ENCODE data around the gene ORM1. TPM values are rescaled to one million over a fixed set of nuclear protein-coding genes. Genes with fewer than 3 reads are reported as not detected.

The ORM1 gene
- total RNA-seq, 3 donors from 2014 or later: 8.3 TPM; not detected in 2

DNA sequence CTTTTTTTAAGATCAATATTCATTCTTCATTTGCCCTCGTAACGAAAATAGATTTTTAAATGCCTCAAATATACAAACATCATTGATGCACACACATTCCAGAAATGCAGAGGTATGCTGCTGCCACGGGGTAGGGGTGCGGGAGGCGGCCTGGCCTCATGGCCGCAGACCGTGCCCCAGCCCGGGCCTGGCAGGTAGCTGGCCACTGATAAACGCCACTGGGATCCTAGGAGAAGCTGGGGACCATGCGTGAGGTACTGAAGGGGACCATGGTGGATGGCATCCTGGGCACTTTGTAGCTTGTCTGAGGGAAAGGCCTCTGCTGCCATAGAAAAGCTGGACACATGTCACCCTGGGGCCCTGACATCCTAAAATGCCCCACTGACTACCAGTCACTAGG is 13.3 kb downstream of the ORM1 start:
- no peaks in the 10 kb centered on the region for H3K4me1 ChIP-seq
- no peaks in the 10 kb centered on the region for H3K36me3 ChIP-seq
- no peak for DNase-seq (ENCODE audit: low spot score in 2 of 2)
- no peak for TF ChIP-seq POLR2AphosphoS5 (IDR thresholded peaks at IDR 0.05)
- TF ChIP-seq, protein P1, sequence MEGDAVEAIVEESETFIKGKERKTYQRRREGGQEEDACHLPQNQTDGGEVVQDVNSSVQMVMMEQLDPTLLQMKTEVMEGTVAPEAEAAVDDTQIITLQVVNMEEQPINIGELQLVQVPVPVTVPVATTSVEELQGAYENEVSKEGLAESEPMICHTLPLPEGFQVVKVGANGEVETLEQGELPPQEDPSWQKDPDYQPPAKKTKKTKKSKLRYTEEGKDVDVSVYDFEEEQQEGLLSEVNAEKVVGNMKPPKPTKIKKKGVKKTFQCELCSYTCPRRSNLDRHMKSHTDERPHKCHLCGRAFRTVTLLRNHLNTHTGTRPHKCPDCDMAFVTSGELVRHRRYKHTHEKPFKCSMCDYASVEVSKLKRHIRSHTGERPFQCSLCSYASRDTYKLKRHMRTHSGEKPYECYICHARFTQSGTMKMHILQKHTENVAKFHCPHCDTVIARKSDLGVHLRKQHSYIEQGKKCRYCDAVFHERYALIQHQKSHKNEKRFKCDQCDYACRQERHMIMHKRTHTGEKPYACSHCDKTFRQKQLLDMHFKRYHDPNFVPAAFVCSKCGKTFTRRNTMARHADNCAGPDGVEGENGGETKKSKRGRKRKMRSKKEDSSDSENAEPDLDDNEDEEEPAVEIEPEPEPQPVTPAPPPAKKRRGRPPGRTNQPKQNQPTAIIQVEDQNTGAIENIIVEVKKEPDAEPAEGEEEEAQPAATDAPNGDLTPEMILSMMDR (IDR thresholded peaks at IDR 0.05): no peak
- H3K27ac ChIP-seq: no peak overlapping the region
- no peaks in the 10 kb centered on the region for H3K27me3 ChIP-seq
- no peaks in the 10 kb centered on the region for H3K9me3 ChIP-seq
- intact Hi-C loops (cut with DNase I; ENCODE audit: low total_unique reads): no loop called here
- H3K4me3 ChIP-seq: no peak overlapping the region

DNA sequence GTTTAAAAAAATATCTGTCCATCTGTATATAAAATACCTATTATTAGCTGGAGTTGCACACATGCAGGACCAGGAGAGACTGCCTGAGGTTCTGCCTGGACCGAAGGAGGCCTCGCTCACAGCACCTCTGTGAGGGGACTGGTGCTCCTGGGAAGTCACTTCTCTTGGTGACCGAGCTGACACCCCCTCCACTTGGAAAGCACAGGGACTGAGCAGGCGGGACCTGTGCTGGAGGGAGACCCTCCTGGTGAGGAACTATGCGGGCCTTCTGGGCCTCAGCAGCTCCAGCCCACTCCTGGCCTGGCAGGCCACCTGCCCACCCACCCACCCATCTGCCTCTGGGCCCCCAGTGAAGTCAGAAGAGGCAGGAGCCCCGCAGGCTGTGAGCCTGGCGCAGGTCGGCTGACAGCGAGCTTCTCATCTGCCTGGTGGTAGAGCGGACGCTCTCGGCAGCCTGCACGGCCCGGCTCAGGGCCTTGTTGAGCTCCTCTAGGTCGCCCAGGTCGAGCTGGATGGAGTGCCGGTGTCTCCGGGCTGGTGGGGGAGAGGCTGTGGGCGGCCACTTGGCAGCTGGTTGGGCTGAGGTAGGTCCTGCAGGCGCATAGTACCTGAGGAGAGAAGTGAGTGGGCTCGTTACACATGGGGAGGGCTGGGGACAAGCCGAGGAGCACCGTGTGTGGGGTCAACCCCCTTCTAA is 13.9 kb downstream of the ORM1 start:
- H3K9me3 ChIP-seq: no peaks in the 10 kb centered on the region
- no peak overlapping the region for H3K27ac ChIP-seq
- H3K4me3 ChIP-seq: no peak overlapping the region
- TF ChIP-seq POLR2AphosphoS5 (IDR thresholded peaks at IDR 0.05): no peak
- TF ChIP-seq, protein P1 (IDR thresholded peaks at IDR 0.05): no peak
- no peak for TF ChIP-seq POLR2A (IDR thresholded peaks at IDR 0.05)
- no peak for DNase-seq (ENCODE audit: low spot score in 2 of 2)
- intact Hi-C loops (cut with DNase I; ENCODE audit: low total_unique reads): no loop called here
- H3K27me3 ChIP-seq: no peaks in the 10 kb centered on the region
- no peaks in the 10 kb centered on the region for H3K36me3 ChIP-seq
- H3K4me1 ChIP-seq: no peaks in the 10 kb centered on the region

DNA sequence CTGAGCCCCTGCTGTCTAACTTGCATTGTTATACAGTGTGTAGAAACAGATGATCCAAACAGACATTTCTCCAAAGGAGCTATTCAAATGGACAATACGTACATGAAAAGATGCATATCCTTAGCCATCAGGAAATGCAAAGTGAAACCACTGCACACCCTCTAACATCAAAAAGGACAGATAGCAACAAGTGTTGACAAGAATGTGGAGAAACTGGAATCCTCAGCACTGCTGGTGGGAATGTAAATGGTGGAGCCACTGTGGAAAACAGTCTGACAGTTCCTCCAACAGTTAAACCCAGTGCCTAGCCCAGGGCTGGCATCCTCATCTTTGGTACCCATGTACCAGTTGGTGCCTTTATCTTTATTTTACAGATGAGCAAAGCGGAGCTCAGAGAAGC is 15.3 kb downstream of the ORM1 start:
- Histone ChIP-seq H3K4me1 (no peaks in the 10 kb centered on the region), H3K36me3 (no peaks in the 10 kb centered on the region), H3K9me3 (no peaks in the 10 kb centered on the region), H3K4me3 (no peak overlapping the region), H3K27me3 (no peaks in the 10 kb centered on the region), H3K27ac (no peak overlapping the region)
- TF ChIP-seq POLR2A (IDR thresholded peaks at IDR 0.05) (no peak), POLR2AphosphoS5 (IDR thresholded peaks at IDR 0.05) (no peak)
- TF ChIP-seq, protein P1 (IDR thresholded peaks at IDR 0.05): no peak
- intact Hi-C loops (cut with DNase I; ENCODE audit: low total_unique reads): no loop called here
- no peak for DNase-seq (ENCODE audit: low spot score in 2 of 2)

DNA sequence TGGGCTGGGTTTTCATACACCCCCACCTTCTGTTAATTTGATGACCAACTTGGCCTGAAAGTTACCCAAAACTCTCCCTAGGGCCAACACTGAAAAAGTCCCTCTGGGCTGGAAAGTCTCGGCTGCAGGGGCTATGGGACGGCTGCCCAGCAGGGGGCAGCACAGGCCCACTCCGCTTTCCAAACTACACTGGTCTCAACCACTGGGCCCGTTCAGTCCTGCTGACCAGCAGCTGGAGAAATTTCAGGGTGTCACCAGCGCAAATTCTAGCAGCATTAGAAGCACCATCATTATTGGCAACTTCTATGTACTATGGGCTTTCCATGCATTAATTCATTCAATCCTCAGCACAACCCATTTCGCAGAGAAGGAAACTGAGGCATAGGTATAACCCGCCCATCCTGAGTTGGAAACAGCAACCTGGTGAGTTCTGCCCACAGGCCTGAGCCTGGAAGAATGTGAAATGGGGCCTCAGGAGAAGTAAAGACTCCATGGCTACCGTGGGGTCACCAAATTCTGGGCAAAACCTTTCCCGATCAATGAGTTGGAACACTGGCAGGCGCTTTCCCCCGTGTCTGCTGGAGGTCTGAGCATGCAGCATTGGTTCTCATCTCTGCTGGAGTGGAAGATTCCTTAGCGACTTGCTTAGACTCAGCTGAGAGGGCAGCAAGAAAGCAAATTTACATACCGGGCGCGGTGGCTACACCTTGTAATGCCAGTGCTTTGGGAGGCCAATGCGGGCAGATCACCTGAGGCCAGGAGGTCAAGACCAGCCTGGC is 16.4 kb downstream of the ORM1 start:
- no peak for TF ChIP-seq POLR2A (IDR thresholded peaks at IDR 0.05)
- TF ChIP-seq, protein P1 (IDR thresholded peaks at IDR 0.05): peak in 2 of 3 donors; percentile 24 to 44

DNA sequence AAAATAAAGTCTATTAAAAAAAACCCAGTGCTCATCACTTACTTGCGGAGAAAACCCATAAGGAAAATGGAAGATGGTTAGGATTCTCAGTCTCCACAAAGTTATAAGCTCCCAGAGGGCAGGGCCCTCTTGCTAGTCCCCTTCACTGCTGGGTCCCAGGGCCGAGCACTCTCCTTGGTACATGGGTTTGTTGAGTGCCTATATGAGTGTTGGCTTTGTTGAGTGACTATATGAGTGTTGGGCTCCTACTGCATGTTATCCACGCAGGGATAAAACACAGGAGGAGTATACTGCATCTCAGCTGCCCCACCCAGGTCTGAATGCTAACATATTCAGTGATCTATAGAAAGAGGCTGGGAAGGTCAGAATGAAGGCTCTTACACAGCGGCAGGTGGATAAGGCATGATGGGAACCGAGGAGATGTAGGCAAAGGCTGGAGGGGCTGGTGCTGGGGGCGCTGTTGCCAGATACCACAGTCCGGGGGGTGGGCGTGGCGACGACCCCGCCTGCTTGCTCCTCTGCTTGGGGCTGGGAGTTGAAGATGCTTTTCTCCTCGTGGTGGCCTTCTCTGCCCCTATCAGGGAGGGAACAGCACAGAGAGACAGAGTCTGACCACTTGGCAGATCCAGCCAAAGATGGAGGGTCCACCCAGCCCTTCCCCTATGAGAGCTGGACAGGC is 18.4 kb downstream of the ORM1 start:
- no peaks in the 10 kb centered on the region for H3K4me1 ChIP-seq
- intact Hi-C loops (cut with DNase I; ENCODE audit: low total_unique reads): no loop called here
- no peak for DNase-seq (ENCODE audit: low spot score in 2 of 2)
- H3K36me3 ChIP-seq: peaks cover 10% of the 10 kb centered on the region
- no peak overlapping the region for H3K27ac ChIP-seq
- no peaks in the 10 kb centered on the region for H3K27me3 ChIP-seq
- TF ChIP-seq, protein P1 (IDR thresholded peaks at IDR 0.05): no peak
- TF ChIP-seq POLR2AphosphoS5 (IDR thresholded peaks at IDR 0.05): no peak
- H3K9me3 ChIP-seq: no peaks in the 10 kb centered on the region
- no peak overlapping the region for H3K4me3 ChIP-seq

More for the DNA sequence above, 16.4 kb downstream of the ORM1 start:
- no peak for DNase-seq (ENCODE audit: low spot score in 2 of 2)
- intact Hi-C loops (cut with DNase I; ENCODE audit: low total_unique reads): no loop called here
- H3K27me3 ChIP-seq: no peaks in the 10 kb centered on the region
- H3K9me3 ChIP-seq: no peaks in the 10 kb centered on the region
- H3K4me3 ChIP-seq: no peak overlapping the region
- H3K27ac ChIP-seq: no peak overlapping the region
- peaks cover 6% of the 10 kb centered on the region for H3K36me3 ChIP-seq
- H3K4me1 ChIP-seq: no peaks in the 10 kb centered on the region
